Activated T-cell treated with anti-CD3 and anti-CD28 coated beads for 1 hour (primary cell): ENCODE results near the gene SPINT2.
"Not testable (repeated sequence)": the region's sequence is repeated elsewhere in the genome, so short reads cannot be mapped to it uniquely, and the experiment has no call there.

Experiments used
- DNase-seq: peaks from one replicate; pipeline ENCODE4 v3.0.0-alpha.2; 2020; ENCODE audit warnings: low read depth

Gene SPINT2

DNA sequence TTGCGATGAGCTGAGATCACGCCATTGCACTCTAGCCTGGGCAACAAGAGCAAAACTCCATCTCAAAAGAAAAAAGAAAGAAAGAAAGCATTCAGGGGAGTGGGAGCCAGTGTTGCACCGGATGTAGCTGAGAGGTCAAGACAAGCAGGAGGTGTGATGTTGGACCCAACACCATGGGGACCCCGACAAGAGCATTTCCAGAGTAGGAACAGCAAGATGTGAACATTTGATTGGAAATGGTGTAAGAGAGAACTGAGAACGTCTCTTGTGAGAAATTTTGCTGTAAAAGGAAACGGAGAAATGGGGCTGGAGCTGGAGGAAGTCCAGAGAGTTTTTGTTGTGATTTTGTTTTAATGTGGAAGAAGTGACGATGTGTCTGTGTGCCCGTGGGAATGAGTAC, 24.6 kb upstream of the SPINT2 start:
- no peak for DNase-seq

DNA sequence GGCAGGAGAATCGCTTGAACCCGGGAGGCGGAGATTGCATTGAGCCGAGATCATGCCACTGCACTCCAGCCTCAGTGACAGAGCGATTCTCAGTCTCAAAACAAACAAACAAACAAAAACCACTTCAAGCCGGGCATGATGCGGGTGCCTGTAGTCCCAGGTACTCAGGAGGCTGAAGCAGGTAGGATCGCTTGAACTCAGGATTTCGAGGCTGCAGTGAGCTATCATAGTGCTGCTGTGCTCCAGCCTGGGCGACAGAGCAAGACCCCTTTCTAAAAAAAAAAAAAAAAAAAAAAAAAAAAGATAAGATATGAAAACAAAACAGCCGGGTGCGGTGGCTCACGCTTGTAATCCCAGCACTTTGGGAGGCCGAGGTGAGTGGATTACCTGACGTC, 21.1 kb upstream of the SPINT2 start:
- no peak for DNase-seq

DNA sequence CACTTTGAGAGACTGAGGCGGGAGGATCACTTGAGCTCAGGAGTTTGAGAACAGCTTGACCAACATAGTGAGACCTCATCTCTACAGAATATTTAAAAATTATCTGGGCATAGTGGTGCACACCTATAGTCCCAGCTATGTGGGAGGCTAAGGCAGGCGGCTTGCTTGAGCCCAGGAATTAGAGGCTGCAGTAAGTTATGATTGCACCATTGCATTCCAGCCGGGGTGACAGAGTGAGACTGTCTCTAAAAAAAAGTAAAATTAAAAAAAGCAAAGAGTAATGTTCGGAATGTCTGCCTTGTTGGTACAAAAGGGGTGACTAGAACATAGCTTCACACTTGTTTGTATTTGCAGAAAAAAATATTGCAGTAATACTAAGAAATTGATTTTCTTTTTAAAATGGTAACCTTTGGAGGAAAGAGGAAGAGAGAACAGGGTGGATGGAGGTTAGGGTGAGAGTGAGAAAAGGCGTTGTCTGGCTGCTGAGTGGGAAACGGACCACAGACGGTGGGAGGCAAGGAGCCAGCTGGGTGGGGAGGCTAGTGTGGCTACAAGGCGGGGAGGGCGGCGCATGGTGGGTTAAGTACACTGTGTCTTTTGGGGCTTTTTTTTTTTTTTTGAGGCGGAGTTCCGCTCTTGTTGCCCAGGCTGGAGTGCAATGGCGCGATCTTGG, 18.4 kb upstream of the SPINT2 start:
- DNase-seq = no peak

DNA sequence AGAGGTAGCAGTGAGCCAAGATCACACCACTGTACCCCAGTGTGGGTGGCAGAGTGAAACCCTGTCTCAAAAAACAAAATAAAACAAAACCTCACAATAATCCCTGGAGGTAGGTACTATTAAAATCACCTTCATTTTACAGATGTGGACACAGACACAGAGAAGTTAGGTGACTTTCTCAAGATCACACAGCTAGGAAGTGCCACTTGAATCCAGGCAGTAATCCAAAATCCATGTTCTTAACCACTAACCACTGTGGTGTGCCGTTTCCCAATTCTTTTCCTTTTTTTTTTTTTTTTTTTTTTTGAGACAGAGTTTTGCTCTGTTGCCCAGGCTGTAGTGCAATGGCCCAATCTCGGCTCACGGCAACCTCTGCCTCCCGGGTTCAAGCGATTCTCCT, 17.2 kb upstream of the SPINT2 start:
- DNase-seq = no peak

DNA sequence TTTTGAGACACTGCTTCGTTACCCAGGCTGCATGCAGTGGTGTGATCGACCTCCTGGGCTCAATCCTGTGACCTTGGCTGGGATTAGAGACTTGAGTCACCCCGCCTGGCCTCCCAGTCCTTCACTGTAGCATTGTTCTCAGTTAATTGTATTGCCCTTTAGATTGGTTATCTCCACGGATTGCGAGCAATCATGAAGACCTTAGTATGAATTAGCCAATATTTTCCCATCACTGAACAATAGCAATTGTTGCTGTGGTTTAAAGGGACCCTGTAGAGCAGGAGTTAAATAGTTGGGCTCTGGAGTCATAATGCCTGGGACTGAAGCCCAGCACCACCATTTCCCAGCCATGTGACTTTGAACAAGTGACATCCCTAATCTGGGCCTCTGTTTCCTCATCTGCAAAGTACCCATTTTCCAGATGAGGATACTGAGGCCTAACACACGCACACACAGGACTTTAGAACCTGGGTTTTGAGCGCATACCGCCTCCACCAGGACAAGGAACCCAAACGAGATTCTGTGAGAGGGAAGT, 16.6 kb upstream of the SPINT2 start:
- DNase-seq = no peak

DNA sequence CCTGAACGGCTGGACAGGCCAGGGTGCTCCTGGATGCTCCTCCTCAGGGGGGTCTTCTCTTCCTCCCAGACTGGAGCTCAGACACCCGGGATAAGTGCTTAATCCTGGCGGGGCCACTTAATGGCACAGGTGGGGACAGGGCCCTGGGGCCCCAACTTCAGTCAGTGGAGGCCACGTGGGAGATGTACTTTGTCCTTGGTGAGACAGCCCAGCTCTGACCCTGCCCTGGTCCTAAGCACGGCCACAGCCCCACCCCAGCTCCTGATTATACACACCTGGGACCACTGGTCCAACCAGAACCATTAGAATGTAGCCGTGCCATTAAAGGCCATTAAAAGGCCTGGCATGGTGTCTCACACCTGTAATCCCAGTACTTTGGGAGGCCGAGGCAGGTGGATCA, 16.0 kb upstream of the SPINT2 start:
- DNase-seq = no peak

DNA sequence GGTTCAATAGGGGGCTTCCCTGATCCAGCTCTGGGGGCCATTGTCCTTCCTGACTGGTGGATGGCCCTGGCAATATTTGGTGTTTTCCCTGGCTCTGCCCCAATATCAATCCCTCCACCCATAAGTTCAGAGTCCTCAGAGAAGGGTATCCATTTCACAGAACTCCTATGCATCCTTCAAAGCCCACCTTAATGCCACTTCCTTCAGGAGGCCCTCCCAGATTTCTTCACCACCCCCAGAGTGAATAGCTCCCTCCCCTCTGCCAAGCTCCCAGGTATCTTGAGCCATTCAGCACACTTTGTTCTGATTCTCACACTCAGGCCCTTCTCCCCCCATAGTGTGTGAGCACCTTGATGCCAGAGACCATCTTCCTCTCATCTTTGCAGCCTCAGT, 13.9 kb upstream of the SPINT2 start:
- no peak for DNase-seq

DNA sequence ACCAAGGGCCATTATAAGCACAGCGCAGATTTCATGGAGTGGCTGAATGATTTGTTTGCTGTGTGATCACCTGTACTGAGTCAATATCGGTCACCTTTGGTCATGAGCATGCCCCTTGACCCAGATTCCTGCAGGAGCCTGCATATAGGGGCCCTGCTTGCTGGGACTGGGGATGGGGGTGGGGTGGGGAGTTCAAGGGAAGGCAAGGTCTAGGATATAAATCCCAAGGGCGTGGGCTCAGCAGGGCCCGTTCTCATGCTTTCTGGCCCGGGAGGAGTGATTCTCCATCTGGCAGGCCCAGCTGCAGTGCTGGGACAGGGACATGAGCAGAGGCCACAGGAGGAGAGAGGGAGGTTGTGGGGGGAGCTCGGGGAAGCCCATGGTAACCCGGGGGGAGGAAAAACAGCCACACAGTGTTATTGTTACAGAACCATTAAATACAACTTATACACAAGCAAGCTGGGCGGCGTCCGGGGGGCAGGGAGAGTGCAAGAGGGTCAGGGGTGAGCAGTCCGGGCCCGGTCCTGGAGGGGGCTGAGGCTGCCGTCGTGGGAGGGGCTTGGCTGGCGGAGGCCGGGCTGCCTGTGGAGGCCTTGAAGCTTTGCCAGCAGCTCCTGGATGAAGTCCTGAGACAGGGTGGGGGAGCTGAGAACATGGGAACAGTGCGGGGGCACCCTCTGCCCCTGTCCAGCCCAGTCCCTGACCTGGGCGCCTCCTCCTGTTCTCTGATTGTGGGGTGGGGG, 13.4 kb upstream of the SPINT2 start:
- no peak for DNase-seq

DNA sequence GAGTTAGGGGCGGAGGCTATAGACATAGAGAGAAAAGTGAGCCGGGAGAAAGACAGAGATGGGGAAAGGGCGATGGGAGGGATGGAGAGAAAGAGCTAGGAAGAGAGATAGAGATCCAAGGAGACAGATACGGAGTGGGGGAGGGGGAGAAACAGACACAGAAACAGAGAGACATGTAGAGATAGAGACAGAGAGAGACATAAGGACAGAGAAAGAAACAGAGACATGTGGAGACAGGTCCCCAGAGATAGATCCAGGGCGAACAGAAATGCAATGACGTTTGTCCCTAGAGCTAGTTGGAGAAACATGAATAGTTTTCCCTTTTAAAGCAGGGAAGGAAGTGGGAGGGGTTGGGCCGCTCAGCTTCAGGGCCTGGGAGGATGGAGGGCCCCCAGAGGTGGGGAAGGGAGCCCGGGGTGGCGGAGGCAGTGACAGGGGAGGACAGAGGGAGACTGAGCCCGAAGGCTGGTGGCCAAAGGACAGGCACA, 12.8 kb upstream of the SPINT2 start:
- no peak for DNase-seq

DNA sequence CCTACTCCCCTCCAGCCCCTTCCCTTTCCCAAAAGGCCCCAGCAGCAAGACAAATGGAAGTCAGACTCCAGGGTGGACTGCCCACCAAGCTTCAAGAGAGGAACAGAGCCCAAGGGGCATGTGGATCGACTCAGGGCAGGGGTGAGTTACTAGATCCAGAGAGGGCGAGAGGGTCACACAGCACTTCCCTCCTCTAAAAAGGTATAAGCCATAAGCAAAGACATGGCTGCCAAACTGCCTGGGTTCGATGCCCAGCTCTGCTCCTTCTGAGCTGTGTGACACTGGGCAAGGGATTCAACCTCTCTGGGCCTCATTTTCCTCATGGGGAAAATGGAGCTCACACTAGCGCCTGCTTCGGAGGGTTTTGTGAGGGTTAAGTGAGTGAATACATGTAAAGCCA, 12.0 kb upstream of the SPINT2 start:
- no peak for DNase-seq

DNA sequence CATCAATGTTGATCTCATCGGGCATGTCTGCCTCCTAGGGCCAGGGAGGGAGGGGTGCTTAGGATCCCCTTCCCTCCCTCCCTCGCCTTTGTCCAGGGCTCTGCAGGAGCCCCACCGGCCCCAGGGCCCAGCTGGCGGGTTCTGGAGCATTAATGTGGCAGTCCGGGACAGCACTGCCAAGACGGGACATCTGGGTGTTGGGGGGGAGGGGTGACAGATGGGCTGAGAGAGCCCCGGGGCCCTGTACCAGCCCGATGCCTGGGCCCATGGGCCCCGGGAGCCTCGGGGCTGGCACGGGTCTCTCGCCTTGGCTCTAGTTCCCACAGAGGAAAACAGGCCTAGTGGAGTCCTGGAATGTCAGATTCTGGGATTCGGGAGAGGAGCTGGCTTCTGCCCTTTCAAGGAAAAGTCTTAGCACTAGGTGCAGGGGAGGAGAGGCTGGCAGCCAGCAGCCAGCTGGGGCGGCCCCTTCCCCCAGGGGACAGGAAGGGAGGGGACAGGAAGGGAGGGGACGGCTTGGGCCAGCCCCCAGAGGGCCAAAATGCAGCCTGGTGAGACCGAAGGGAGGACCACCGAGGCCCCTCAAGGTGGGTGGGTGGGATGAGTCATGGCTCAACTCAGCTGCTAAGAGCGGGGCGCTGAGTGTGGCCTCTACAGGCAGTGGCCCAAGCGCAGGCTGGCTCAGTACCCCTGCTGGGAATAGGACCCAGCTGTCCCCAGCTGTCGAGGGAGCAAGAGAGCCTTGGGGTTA, 11.3 kb upstream of the SPINT2 start:
- DNase-seq = no peak

DNA sequence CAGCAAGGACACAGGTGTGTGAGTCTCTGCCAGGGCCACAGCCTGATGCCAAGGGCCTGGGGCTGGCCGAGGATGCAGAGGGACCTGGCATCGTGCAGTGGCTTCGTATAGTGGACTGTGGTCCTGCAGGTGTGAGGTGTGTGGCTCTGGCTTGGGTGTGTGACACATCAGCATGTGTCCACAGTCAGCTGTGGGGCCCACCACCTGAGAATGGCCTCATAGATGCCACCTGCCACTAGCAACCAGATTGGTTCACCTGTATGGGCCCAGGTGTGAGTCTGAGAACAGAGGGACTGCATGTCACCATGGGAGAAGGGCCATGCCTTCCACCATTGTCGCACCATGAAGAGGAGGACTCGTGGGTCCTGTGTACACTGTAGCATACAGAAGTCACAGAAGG, 10.6 kb upstream of the SPINT2 start:
- no peak for DNase-seq

DNA sequence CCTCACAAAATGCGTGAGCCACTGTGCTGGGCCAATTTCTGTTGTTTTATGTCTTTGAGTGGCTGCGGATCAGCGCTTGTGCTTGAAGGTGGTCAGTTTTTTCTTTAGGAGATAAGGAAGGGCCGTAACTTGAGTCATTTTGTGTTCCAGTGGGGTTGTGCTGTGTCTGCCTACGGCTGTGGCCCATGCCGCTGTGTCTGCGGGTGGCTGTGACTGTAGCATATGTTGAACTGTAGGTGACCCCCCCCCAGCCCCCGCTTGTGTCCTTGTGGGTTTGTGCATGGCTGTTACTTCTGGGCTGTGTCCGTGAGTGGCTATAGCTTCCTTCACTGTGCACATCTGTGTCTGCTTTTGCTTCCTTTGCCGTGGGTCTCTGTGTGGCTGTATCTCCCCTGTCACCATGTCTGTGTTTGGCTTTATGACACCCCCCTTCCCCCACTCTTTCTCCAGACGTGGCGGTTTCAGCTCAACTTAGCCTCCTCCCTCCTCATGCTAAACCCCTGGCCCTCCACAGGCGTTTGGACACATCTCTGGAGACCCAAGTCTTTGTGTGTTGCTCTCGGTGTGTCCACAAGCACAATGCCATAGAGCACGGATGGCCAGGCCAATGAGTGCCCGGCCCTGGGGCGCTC, 8.9 kb upstream of the SPINT2 start:
- DNase-seq = no peak

DNA sequence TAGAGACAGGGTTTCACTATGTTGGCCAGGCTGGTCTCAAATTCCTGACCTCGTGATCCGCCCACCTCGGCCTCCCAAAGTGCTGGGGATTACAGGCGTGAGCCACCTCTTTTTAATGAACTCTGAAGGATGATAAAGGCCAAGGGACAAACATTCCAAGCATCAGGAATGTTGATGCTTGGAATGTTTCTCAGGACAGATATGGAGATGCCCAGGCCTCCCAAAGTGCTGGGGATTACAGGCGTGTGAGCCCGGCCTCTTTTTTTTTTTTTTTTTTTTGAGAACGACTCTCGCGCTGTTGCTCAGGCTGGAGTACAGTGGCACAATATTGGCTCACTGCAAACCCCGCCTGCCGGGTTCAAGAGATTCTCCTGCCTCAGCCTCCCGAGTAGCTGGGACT, 2.4 kb upstream of the SPINT2 start:
- DNase-seq = not testable (repeated sequence)

DNA sequence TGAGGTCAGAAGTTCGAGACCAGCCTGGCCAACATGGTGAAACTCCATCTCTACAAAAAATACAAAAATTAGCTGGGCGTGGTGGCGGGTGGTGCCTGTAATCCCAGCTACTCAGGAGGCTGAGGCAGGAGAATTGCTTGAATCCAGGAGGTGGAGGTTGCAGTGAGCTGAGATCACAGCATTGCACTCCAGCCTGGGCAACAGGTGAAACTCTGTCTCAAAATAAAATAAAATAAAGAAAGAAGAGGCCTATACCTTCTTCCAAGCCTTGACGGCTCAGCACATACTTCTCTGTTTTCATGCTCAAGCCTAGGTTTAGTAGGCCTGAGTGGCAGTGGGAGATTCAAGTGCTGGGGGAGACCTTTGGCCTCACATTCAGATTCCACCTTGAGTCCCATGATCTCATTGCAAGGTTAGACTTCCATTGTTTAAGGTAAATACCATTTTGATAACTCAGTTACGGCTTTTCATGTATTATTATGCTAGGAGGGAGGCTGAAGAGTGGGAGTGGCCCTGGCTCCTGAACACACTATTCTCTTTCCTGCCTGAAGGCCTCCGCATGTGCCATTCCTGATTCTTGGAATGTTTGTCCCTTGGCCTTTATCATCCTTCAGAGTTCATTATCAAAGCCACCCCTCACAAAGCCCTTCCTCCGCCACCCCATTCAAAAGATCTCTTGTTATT, 1.6 kb upstream of the SPINT2 start:
- no peak for DNase-seq

DNA sequence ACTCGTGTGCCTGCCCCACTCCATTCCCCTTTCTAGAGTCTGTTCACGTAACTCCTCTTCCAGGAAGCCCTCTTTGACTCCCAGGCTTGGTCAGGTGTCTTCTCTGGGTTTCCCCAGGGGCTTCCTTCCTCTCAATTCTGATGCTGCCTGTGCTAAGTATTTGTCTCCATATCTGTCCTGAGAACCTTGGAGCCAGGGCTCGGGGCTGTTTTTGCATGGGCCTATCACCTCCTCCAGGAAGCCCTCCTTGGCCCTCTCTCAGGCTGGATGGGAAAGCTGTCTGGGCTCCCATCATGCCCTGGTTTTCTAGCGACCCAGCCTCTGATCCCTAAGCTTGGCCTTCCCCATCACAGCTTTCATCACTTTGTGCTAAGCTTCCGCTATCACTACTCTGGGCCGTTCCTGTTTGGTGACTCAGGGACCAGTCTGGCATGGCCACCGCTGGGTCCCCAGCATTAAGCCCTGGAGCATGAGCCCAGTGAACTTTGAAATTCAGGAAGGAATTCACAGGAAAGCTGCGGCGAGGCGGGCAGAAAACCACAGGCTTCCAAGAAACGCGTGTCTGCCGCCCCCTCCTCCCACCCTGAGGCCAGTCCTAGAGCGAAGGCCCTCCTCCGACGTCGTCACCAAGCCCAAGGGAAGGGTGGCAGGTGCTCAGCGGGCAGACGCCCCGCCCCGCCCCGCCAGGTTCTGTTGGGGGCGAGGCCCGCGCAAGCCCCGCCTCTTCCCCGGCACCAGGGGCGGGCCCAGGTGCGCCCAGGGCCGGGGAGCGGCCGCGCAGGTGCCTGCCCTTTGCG, 486 bp upstream of the SPINT2 start:
- DNase-seq = peak; percentile 65

DNA sequence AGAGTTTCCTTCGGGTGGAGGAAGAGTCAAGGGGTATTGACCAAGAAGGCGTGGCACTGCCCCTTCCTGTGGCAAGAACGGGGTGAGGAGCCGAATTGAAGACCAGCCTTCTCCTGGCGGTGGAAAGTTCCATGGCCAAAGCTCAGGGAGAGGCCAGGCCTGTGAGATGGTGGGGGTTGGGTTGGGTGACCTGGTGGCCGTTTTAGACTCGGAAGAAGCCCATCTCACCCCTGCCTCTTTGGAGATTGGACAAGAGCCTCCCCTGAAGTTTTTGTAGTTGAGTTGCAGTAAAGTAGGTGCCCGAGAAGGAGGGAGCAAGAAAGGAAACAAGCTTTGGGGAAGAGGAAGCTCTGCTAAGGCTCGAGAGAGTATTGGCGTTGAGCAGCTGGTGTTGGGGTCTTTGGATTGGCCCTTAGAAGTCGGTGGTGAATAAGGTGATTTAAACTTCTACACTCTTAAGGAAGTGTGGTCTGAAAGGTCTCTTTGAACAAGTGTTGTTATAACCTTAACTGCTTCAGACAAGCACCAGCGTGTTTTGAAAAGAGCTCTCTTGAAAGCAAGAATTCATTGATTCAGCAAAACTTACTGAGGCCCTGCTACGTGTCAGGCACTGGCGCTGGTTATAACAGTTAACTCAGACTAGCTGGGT, 964 bp downstream of the SPINT2 start:
- DNase-seq = no peak

DNA sequence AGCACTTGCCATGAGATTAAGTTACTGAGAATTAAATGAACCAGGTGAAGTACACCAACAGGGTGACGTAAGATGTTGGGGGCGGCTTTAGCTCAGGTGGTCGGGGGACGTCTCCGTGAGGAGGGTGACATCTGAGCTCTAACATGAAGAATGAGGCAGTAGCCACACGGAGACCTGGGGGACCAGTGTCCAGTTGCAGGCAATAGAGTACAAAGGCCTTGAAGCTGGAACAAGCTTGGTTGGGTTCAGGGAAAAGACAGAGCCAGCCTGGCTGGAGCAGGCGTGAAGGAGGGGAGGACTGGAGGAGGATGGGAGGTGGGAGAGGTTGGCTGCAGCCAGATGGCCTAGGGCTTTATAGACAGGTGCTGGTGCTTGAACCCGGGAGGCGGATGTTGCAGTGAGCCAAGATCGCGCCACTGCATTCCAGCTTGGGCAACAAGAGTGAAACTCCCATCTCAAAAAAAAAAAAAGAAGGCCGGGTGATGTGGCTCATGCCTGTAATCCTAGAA, 1.6 kb downstream of the SPINT2 start:
- DNase-seq = no peak

DNA sequence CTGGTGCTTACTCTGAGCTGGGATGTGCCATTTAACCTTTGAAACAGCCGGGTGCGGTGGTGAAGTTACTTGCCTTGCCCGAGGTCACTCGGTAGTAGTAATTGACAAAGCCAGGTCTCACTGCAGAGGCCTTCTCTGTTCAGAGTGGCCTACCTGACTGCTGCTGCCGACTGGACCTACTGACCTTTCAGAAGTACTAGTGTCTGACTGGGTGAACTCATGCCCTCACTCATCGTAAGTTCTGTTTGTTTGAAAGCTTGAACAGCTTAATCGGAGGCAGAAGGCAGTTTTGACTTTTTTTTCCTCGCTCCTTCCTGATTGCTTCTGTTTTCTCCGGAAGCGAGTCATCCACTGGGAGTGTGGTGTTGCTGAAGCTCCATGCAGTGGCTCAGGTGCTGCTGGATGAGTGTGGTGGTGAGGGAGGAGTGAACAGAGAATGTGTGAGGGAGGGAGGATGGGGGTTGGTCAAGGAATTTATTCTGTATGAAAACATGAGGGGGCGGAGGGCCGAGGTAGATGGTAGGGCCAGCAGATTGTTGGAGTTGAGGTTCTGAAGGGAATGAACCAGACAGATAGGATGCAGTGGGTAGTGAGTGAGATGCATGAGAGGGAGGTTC, 2.7 kb downstream of the SPINT2 start:
- no peak for DNase-seq
